AG09319 (cell line): ENCODE data around the gene SEMA4D.

ENCODE experiments used
- DNase-seq: peaks from one replicate; pipeline ENCODE4 v3.0.0-alpha.2; 2010; ENCODE audit warnings: low read depth; ENCODE audit errors: extremely low read depth
- TF ChIP-seq, protein P1 (sequence below): IDR thresholded peaks from 2 replicates; pipeline ENCODE4 v1.5.1; 2011; ENCODE audit warnings: low read depth, mild to moderate bottlenecking, inconsistent platforms, low read length, moderate library complexity

The SEMA4D gene

DNA sequence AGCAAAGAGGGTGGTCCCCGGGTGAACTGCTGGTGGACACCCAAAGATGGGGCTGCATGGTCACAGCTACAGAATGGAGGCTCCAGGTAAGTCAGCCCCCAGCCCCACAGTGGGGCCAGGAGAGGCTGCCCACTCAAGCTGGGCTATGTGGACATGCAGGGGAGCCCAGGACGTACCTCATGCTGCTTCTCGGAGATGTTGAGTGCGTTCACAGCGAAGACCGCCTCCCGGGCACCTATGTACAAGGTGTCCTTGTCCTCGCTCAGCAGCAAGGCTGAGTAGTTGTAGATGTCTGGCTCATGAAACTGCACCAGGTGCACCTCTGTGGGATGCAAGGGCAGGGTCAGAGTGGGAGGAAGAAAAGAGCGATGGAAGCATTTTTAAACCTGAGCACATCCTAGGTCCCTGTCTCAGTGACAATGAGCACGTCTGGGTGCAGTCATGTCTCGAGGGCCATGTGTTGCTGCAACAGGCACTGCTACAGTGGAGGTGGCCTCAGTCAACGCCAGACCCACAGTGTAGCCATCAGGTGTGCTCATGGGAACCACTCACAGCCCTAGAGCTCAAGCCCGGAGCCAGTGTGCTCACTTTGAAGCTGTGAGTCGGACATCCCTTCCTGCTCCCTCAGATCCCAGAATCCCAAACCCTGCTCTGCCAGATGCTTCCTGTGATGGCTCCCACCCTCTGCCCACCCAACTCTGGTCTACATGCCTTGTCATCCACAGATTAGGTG, 95.1 kb downstream of the SEMA4D start:
- no peak for DNase-seq
- TF ChIP-seq, protein P1, sequence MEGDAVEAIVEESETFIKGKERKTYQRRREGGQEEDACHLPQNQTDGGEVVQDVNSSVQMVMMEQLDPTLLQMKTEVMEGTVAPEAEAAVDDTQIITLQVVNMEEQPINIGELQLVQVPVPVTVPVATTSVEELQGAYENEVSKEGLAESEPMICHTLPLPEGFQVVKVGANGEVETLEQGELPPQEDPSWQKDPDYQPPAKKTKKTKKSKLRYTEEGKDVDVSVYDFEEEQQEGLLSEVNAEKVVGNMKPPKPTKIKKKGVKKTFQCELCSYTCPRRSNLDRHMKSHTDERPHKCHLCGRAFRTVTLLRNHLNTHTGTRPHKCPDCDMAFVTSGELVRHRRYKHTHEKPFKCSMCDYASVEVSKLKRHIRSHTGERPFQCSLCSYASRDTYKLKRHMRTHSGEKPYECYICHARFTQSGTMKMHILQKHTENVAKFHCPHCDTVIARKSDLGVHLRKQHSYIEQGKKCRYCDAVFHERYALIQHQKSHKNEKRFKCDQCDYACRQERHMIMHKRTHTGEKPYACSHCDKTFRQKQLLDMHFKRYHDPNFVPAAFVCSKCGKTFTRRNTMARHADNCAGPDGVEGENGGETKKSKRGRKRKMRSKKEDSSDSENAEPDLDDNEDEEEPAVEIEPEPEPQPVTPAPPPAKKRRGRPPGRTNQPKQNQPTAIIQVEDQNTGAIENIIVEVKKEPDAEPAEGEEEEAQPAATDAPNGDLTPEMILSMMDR, result no peak

DNA sequence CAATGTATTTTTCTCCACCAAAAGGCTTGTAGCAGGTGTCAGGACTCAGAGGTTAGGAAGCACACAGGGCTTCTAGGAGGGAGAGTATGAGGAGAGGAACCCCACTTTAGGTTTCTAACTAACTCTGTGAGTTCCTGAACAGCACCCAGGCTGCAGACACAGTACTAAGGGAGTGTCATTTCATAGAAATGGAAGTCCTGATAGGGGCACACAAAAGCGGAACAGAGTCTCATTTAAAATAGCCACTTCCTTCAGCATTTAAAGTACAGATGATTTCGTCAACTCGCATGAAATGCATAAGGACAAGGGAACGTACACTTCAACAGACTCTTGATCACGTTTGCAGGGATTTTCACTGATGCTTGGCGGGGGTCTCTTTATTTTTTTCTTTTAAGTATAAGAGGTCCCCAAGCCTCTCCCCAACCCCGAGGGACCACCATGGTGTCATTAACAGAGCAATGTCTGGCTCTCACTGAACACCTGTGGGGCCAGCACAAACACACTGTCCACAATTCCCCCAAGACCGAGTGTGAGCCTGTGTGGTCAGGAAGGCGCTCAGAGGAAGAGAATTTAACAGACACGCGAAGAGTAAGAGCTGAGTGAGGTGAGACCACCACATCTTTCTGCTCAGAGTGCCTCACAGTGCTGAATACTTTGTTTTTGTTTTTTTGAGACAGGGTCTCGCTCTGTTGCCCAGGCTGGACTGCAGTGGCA, 97.4 kb downstream of the SEMA4D start:
- DNase-seq, result no peak
- TF ChIP-seq, protein P1, result no peak

GRCh38 chr9:89398621-89399020, 99.3 kb downstream of the SEMA4D start:
- TF ChIP-seq, protein P1, result no peak
- DNase-seq, result no peak

GRCh38 chr9:89397471-89397870, 100.4 kb downstream of the SEMA4D start:
- no peak for DNase-seq

GRCh38 chr9:89395931-89396710, 101.8 kb downstream of the SEMA4D start:
- DNase-seq, result no peak
- TF ChIP-seq, protein P1, result no peak

More at GRCh38 chr9:89397471-89397870, 100.4 kb downstream of the SEMA4D start:
- TF ChIP-seq, protein P1, result no peak

GRCh38 chr9:89394412-89394811, 103.5 kb downstream of the SEMA4D start:
- no peak for DNase-seq
- TF ChIP-seq, protein P1, result no peak

GRCh38 chr9:89391585-89391984, 106.3 kb downstream of the SEMA4D start:
- no peak for DNase-seq
- TF ChIP-seq, protein P1, result no peak
